Measurements from ENCODE around the gene HGS. TPM values are rescaled to one million over a fixed set of nuclear protein-coding genes. Genes with fewer than 3 reads are reported as not detected.
"Not testable (repeated sequence)": the region's sequence is repeated elsewhere in the genome, so short reads cannot be mapped to it uniquely, and the experiment has no call there.

Gene HGS
- total RNA-seq, 2 experiments from 2014 or later, result 118 to 127 TPM

- H3K4me1 Mint-ChIP-seq (ENCODE audit: low read depth); H3K27me3 Mint-ChIP-seq; H3K27ac Mint-ChIP-seq; intact Hi-C loops (cut with DNase I, micrococcal nuclease); H3K4me3 ChIP-seq (ENCODE audit: low read length); H3K27me3 ChIP-seq (ENCODE audit: control insufficient read depth in 1 of 2, insufficient read depth in 2 of 2, low read length in 2 of 2); H3K9me3 Mint-ChIP-seq; ATAC-seq (ENCODE audit: poor library complexity); H3K9me3 ChIP-seq (ENCODE audit: control insufficient read depth in 1 of 2, insufficient read depth in 1 of 2, low read length in 2 of 2); H3K4me1 ChIP-seq (ENCODE audit: insufficient read depth, low read length); H3K27ac ChIP-seq (ENCODE audit: low read depth in 1 of 2, low read length in 2 of 2): not testable (repeated sequence)
- H3K36me3 Mint-ChIP-seq (ENCODE audit: low read depth), result peaks cover 26% of the 10 kb centered on the region
- peak overlapping the region; percentile 11 for H3K4me3 Mint-ChIP-seq
- ChIA-PET POLR2A (interaction anchor here (0.5 to 0.8 kb wide), 3 partner anchors 13 to 27 kb away, joined by 3 read pairs; partner anchors contain the start of genes MRPL12 and PDE6G), CTCF (interaction anchor here (1.0 kb wide), 1 partner anchor 10 kb away, joined by 5 read pairs; no protein-coding TSS in a partner anchor)
- peaks cover 35% of the 10 kb centered on the region for H3K36me3 ChIP-seq (ENCODE audit: insufficient read depth, low read length)
- TF ChIP-seq, protein P1, sequence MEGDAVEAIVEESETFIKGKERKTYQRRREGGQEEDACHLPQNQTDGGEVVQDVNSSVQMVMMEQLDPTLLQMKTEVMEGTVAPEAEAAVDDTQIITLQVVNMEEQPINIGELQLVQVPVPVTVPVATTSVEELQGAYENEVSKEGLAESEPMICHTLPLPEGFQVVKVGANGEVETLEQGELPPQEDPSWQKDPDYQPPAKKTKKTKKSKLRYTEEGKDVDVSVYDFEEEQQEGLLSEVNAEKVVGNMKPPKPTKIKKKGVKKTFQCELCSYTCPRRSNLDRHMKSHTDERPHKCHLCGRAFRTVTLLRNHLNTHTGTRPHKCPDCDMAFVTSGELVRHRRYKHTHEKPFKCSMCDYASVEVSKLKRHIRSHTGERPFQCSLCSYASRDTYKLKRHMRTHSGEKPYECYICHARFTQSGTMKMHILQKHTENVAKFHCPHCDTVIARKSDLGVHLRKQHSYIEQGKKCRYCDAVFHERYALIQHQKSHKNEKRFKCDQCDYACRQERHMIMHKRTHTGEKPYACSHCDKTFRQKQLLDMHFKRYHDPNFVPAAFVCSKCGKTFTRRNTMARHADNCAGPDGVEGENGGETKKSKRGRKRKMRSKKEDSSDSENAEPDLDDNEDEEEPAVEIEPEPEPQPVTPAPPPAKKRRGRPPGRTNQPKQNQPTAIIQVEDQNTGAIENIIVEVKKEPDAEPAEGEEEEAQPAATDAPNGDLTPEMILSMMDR (IDR thresholded peaks at IDR 0.05), result peak; percentile 66
- peak in 6 of 14 experiments; percentile 15 to 46 (median 26) for DNase-seq
Measured at GRCh38 chr17:81675515-81676221, 8.1 kb upstream of the HGS start.

GRCh38 chr17:81676906-81677305 is 6.9 kb upstream of the HGS start:
- DNase-seq (no peak), ATAC-seq (ENCODE audit: poor library complexity) (no peak)
- Mint-ChIP-seq H3K4me1 (ENCODE audit: low read depth) (peaks cover 6% of the 10 kb centered on the region), H3K27ac (no peak overlapping the region), H3K4me3 (no peak overlapping the region), H3K27me3 (no peaks in the 10 kb centered on the region), H3K9me3 (no peaks in the 10 kb centered on the region), H3K36me3 (ENCODE audit: low read depth) (peaks cover 14% of the 10 kb centered on the region)
- intact Hi-C loops (cut with DNase I, micrococcal nuclease), result no loop called here
- Histone ChIP-seq H3K4me3 (ENCODE audit: low read length) (no peak overlapping the region), H3K9me3 (ENCODE audit: control insufficient read depth in 1 of 2, insufficient read depth in 1 of 2, low read length in 2 of 2) (no peaks in the 10 kb centered on the region), H3K36me3 (ENCODE audit: insufficient read depth, low read length) (peaks cover 25% of the 10 kb centered on the region), H3K4me1 (ENCODE audit: insufficient read depth, low read length) (peaks cover 4% of the 10 kb centered on the region), H3K27me3 (ENCODE audit: control insufficient read depth in 1 of 2, insufficient read depth in 2 of 2, low read length in 2 of 2) (no peaks in the 10 kb centered on the region), H3K27ac (ENCODE audit: low read depth in 1 of 2, low read length in 2 of 2) (no peak overlapping the region)
- ChIA-PET POLR2A (no interaction called here), CTCF (no interaction called here)
- TF ChIP-seq, protein P1 (IDR thresholded peaks at IDR 0.05), result no peak

- CTCF ChIA-PET, result interaction anchor here (1.1 kb wide), 1 partner anchor 23 kb away, joined by 3 read pairs; the partner anchor contains the start of gene MRPL12
- H3K27me3 ChIP-seq (ENCODE audit: control insufficient read depth in 1 of 2, insufficient read depth in 2 of 2, low read length in 2 of 2), result no peaks in the 10 kb centered on the region
- H3K9me3 ChIP-seq (ENCODE audit: control insufficient read depth in 1 of 2, insufficient read depth in 1 of 2, low read length in 2 of 2), result no peaks in the 10 kb centered on the region
- H3K27me3 Mint-ChIP-seq, result no peaks in the 10 kb centered on the region
- no peaks in the 10 kb centered on the region for H3K9me3 Mint-ChIP-seq
- POLR2A ChIA-PET, result no interaction called here
- intact Hi-C loops (cut with DNase I, micrococcal nuclease), result loop anchor here (5.0 kb wide), 2 partner anchors 177 to 182 kb away; partner anchors contain the start of gene P4HB (in 1 of the 2)
- H3K4me1 Mint-ChIP-seq (ENCODE audit: low read depth), result peaks cover 26% of the 10 kb centered on the region
- peak overlapping the region; percentile 60 for H3K4me3 Mint-ChIP-seq
- H3K4me1 ChIP-seq (ENCODE audit: insufficient read depth, low read length), result peaks cover 27% of the 10 kb centered on the region
- H3K36me3 Mint-ChIP-seq (ENCODE audit: low read depth), result peaks cover 17% of the 10 kb centered on the region
- H3K27ac ChIP-seq (ENCODE audit: low read depth in 1 of 2, low read length in 2 of 2), result no peak overlapping the region
- DNase-seq, result no peak
- H3K27ac Mint-ChIP-seq, result no peak overlapping the region
- no peak overlapping the region for H3K4me3 ChIP-seq (ENCODE audit: low read length)
- H3K36me3 ChIP-seq (ENCODE audit: insufficient read depth, low read length), result peaks cover under 1% of the 10 kb centered on the region
- TF ChIP-seq, protein P1 (IDR thresholded peaks at IDR 0.05), result no peak
- ATAC-seq (ENCODE audit: poor library complexity), result no peak
Measured at GRCh38 chr17:81680150-81680549, 3.7 kb upstream of the HGS start.

Data from CD4-positive, alpha-beta T cell (primary cell).